Measurements from ENCODE around the gene PDXP. TPM values are rescaled to one million over a fixed set of nuclear protein-coding genes. Genes with fewer than 3 reads are reported as not detected.

Gene PDXP
- total and polyA plus RNA-seq, 9 of the 15 experiments (the other 6 are each of a cell fraction or from before 2014, with no cell fraction given): 7.9 to 54.2 (median 38.8) TPM

DNA sequence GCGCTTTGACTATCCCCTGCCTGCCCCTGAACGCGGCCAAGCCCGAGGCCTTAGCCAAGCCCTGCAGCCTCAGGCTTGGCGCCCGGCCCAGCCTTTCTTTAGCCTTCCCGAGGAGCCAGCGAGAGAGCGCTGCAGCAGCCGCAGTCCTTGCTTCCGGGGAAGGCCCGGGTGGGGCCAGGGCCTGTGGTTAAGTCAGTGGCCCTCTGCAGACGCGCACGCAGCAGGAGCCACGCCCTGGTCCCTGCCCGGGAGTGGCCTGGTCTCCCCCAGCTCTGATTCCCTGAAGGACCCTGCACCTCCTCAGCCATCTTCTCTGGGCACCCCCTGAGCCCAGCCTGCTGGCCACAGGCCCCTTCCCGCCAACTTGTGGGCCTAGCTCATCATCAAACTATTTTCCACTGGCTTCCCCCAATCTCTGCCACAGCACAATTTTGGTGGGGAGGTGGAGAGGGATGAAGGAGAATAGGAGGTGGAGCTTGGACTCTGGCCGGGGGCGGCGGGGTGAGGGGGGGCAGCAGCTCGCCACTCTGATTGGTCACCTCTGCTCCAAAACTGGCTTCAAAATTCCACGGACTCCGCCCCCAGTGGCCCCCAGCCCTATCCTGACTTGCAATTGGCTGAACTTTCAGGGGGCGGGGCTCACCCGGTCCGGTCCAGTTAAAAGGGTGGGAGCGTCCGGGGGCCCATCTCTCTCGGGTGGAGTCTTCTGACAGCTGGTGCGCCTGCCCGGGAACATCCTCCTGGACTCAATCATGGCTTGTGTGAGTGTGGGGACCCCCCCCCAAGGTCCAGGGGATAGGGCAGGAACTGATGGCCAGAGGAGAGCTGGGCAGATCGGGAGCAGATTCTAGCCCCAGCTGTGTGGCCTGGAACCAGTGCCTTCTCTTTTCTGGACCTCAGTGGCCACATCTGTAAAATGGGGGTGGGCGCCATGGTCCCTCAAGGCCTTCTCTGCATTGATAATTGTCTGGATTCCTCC lies 16.7 kb downstream of the PDXP start, which contains the start of gene LGALS1 (continued):
- TF ChIP-seq, protein P1, sequence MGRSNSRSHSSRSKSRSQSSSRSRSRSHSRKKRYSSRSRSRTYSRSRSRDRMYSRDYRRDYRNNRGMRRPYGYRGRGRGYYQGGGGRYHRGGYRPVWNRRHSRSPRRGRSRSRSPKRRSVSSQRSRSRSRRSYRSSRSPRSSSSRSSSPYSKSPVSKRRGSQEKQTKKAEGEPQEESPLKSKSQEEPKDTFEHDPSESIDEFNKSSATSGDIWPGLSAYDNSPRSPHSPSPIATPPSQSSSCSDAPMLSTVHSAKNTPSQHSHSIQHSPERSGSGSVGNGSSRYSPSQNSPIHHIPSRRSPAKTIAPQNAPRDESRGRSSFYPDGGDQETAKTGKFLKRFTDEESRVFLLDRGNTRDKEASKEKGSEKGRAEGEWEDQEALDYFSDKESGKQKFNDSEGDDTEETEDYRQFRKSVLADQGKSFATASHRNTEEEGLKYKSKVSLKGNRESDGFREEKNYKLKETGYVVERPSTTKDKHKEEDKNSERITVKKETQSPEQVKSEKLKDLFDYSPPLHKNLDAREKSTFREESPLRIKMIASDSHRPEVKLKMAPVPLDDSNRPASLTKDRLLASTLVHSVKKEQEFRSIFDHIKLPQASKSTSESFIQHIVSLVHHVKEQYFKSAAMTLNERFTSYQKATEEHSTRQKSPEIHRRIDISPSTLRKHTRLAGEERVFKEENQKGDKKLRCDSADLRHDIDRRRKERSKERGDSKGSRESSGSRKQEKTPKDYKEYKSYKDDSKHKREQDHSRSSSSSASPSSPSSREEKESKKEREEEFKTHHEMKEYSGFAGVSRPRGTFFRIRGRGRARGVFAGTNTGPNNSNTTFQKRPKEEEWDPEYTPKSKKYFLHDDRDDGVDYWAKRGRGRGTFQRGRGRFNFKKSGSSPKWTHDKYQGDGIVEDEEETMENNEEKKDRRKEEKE (IDR thresholded peaks at IDR 0.05; ENCODE audit: borderline replicate concordance in 1 of 2, control insufficient read depth in 1 of 2, low read depth in 2 of 2, low read length in 1 of 2): no peak
- TF ChIP-seq CCNT2 (IDR thresholded peaks at IDR 0.05; ENCODE audit: borderline replicate concordance, extremely low read depth, insufficient read length, low read depth, low read length) (peak; percentile 27), ZNF41 (CRISPR knock-in tag; conservative IDR thresholded peaks at IDR 0.05) (no peak), HNRNPH1 (optimal IDR thresholded peaks at IDR 0.05; ENCODE audit: low read depth, low read length) (no peak), EZH2 (IDR thresholded peaks at IDR 0.05; ENCODE audit: borderline replicate concordance, low read depth, low read length) (no peak), MYBL2 (IDR thresholded peaks at IDR 0.05; ENCODE audit: low read depth) (peak; percentile 60), MYBL2 (CRISPR knock-in tag; IDR thresholded peaks at IDR 0.05; ENCODE audit: borderline replicate concordance) (no peak), ZBTB1 (CRISPR knock-in tag; IDR thresholded peaks at IDR 0.05; ENCODE audit: borderline replicate concordance, low read depth) (peak; percentile 36; the same call in 1 of the 2 replicates), RNF2 (IDR thresholded peaks at IDR 0.05) (peak; percentile 66; the same call in 1 of the 2 replicates), NCOA4 (IDR thresholded peaks at IDR 0.05; ENCODE audit: partially characterized antibody) (no peak), HDAC2 (IDR thresholded peaks at IDR 0.05) (peak; percentile 53), MYC (IDR thresholded peaks at IDR 0.05; ENCODE audit: low read depth, low read length) (peak; percentile 49; the same call in 1 of the 2 replicates), MYC (CRISPR knock-in tag; IDR thresholded peaks at IDR 0.05; ENCODE audit: borderline replicate concordance, low read depth) (peak; percentile 45; the same call in 1 of the 2 replicates), CREM (IDR thresholded peaks at IDR 0.05; ENCODE audit: low read depth) (peak; percentile 64), SIN3A (IDR thresholded peaks at IDR 0.05; ENCODE audit: borderline replicate concordance in 2 of 2, control insufficient read depth in 1 of 2, low read depth in 2 of 2, low read length in 2 of 2) (peak in 1 of 2 experiments; percentile 29; a peak in 1 of 4 replicates), TBP (optimal IDR thresholded peaks at IDR 0.05; ENCODE audit: low read depth, low read length) (peak; percentile 76)
- TF ChIP-seq, protein P2, sequence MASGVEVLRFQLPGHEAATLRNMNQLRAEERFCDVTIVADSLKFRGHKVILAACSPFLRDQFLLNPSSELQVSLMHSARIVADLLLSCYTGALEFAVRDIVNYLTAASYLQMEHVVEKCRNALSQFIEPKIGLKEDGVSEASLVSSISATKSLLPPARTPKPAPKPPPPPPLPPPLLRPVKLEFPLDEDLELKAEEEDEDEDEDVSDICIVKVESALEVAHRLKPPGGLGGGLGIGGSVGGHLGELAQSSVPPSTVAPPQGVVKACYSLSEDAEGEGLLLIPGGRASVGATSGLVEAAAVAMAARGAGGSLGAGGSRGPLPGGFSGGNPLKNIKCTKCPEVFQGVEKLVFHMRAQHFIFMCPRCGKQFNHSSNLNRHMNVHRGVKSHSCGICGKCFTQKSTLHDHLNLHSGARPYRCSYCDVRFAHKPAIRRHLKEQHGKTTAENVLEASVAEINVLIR (CRISPR knock-in tag; IDR thresholded peaks at IDR 0.05): no peak
- TF ChIP-seq, protein P3, sequence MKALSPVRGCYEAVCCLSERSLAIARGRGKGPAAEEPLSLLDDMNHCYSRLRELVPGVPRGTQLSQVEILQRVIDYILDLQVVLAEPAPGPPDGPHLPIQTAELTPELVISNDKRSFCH (CRISPR knock-in tag; IDR thresholded peaks at IDR 0.05): no peak
- TF ChIP-seq, protein P3 (tag; IDR thresholded peaks at IDR 0.05): 0 out of 2 replicates have a peak, but pooled peaks have one; percentile 31
- TF ChIP-seq, protein P4, sequence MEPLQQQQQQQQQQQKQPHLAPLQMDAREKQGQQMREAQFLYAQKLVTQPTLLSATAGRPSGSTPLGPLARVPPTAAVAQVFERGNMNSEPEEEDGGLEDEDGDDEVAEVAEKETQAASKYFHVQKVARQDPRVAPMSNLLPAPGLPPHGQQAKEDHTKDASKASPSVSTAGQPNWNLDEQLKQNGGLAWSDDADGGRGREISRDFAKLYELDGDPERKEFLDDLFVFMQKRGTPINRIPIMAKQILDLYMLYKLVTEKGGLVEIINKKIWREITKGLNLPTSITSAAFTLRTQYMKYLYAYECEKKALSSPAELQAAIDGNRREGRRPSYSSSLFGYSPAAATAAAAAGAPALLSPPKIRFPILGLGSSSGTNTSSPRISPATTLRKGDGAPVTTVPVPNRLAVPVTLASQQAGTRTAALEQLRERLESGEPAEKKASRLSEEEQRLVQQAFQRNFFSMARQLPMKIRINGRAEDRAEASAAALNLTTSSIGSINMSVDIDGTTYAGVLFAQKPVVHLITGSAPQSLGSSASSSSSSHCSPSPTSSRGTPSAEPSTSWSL (CRISPR knock-in tag; IDR thresholded peaks at IDR 0.05; ENCODE audit: borderline replicate concordance): no peak
